Non-pigmented ciliary epithelial cell (primary cell): ENCODE data around the gene NHSL2.

Experiments used
- DNase-seq: peaks from one replicate; pipeline ENCODE4 v3.0.0-alpha.2; 2010; ENCODE audit warnings: low read depth

NHSL2 gene

DNA sequence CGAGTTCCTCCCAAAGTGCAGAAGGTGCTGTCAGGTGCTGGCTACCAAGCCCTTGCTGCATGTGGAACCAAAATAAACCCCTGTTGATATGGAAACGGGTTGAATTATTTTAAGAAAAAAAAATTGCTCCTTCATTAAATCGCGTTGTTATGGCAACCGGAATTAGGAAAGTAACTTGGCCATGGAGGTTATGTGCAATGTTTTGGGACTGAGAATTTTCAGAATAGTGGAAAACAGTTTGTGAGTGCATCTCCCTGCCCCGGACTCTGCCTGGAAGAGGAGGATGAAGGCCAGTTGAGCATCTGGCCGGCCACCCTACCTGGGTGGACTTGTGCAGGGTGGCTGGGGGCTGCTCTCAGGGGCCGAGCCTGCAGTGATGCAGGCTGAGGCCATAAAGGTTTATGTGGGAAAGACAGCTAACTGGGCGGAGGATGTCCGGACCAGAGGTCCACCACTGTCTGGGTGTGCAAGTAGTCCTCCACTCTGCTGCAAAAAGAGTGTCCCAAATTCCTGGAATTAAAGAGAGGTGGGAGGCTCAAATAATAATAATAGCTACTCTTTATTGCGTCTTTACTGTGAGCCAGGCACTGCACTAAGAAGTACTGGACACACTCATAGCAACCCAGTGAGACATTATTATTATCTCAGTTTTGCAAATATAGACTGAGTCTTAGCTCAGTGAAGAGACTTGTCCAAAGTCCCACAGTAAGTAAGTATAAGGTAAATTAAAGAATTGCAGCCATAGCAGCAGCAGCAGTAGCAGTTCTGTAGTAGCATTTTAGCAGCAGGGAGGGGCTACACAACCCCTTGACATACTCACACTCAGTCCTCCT lies 200.4 kb downstream of the NHSL2 start:
- no peak for DNase-seq

DNA sequence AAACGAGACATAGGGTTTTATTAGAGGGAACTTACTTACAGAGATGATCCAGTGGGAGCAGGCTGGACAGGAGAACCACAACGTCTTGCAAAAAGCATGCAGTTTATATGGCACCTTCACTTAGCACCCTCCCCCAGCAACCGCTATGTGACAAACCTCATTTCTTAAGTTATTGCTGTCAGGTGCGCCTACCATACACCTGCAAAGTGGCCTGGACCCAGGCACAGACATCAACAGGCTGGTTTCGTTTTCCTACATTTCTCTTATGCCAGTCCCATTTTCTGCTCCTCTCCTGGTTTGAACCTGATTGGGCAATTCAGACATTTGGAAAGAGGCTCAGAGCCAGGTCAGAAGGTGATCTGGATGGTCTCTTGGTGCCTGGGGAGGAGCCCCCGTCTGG lies 202.8 kb downstream of the NHSL2 start:
- no peak for DNase-seq

DNA sequence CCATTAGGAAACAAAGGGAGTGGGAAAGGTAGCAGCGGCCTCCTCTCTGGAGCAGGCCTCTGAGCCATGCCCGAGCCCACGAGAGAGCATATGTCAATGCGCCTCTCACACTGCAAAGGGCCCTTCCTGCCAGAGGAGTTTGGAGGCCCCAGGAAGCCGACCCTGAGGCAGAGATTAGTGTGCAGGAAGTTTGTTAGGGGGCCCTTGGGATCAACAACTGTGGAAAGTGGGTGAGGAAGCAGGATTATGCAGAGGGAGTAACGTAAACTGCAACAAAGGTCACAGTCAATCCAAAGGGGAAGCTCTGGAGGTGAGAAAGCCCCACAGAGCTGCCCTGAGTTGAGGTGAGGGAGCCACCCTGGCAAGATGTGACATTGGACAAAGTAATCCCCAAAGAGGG lies 203.7 kb downstream of the NHSL2 start:
- no peak for DNase-seq

DNA sequence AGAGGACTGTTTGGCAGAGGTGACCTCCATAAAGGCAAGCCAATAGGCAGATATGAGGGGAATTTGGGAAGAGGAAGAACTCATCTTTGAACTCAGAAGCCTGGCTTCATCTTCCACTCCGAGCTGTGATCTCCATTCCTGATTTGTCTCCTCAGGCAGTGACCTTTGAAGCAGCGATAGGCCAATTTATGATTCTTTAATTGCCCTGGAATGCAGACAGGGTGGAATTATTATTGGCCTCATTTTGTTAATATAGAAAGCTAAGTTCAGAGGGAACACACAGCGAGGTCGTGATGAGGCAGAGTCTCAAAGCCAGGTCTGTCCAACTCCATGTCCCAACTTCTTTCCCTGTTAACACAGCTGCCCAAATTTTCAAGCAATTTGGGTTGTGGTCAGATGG lies 204.2 kb downstream of the NHSL2 start:
- no peak for DNase-seq

DNA sequence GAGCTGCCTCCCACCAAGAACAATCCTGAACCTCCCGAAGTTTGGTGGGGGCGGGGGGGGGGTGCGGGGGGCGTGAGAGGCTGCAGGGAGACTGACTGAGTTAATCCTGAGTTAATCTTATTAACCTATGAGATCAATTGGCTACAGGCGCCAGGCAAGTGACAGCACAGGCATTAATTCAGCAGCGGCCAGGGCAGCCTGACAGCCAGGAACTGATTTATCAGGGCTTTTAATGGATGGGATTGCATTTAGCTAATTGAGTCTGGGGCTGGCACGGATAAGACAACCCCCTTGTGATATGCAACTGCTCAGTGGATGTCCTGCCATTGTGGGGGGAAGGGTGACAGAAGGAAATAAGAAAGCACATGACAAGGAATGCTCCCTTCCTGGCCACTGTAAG lies 204.7 kb downstream of the NHSL2 start:
- DNase-seq = no peak

DNA sequence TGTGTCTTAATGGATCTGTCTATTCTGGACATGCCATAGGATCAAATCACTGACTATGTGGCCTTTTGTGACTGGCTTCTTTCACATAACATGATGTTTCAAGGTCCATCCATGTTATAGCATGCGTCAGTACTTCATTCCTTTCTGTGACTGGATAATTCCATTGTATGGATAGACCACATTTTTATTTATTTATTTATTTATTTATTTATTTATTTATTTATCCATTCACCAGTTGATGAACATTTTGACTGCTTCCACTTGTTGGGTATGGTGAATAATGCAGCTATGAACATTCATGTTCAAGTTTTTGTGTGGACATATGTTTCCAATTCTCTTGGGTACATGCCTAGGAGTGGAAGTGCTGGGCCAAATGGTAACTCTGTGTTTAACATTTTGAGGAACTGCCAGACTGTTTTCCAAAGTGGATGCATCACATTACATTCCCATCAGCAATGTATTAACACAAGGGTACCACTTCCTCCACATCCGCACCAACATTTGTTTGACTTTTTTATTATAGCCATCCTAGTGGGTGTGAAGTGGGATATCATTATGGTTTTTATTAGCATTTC lies 207.1 kb downstream of the NHSL2 start:
- DNase-seq = no peak

DNA sequence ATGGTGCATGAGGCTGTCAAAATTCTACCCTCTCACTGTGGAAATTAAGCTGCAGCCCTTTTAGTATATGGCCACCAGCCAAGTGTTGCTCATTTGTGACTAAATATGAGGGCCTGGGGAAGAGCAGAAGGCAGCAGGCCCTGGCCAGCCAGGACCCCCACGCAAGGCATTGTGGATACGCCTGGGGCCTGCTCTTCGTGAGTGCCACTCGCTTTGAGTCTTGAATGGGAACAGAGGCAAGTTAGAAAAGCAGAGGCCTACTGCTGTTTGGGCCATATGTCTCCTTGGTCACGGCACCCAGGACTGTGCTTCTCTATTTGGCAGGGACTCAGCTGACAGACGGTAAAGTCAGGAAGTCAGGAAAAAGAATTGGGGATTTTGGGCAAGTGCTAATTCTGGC lies 210.2 kb downstream of the NHSL2 start:
- no peak for DNase-seq

DNA sequence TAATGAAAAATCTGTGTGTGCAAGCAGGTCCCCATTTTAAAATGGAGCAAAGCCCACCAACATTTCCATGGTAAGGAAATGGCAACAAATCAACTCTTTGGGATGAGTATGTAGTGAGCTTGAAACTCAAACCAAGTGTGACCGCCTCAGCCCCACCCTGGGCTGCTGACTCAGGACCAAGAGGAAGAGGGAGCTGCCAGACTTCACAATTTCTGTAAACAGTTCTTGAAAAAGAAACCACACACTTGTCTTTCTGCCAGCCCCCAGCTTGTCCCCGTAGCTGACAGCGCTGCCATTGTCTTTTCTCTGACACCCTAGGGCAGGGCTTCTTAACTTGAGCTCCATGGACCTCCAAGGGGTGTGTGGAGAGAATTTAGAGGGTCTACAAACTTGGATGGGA lies 210.7 kb downstream of the NHSL2 start:
- DNase-seq = no peak

DNA sequence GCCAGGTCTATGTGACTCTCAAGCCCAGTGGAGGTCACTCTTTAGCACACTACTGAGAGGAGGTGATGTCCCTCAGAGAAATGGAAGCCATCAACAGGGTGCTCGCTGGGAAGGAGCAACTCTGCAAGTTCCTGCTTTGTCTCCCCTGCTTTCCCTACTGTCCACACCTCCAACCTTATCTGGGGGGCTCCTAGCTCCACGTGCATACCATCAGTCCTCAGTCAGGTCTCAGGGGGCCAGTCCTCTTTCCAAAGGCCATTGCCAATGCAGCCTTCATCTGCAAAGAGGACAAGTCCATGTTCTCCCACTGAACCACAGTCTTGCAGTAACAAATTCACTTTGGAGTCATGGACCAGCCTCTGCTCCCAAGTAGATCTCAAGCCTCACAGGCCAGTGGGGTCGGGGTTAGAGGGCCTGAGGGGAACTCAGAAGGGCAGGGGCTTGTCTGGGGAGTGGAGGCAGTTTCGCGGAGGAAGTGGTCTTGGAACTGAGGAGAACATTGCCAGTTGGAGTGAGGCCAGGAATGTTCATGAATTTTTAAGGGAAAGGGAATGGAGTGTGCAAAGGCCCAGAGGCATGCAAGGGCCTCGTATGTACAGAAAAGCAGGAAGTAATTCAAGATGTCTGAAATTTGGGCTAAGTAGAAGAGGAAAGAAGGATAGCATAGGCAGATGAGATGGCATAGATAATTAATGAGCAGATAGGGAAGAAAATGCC lies 212.1 kb downstream of the NHSL2 start:
- DNase-seq = no peak

DNA sequence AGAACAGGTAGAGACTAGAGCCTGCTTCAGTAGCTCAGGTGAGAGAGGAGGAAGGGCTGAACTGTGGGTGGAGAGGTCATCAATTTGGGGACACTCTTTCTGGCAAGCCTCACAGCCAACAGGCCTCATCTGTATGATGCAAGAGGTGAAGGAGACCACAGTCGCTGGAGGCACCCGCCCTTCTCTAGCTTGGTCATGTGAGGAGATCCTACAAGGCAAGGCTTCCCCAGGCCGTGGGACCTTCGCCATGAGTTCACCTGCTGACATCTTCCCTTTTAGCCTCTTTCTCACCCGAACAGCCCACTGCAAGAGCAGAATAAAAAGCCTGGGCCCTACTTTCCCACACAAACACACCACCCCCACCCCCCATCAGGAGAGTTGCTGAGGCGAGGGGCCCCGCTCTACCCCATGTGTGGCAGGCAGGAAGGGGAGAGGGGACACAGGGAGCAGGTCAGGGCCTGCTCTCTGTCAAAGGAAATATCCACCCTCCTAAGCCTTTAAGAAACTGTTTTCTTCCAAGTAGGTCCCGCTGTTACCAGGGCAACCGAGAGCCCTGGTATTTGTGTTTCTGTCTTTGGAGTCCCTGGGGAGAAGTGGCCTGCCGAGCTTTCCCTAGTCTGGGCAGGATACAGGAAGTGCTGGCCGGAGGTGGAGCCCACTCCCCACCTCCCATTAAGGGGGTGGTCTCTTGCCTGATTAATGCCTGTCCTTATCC lies 213.0 kb downstream of the NHSL2 start:
- no peak for DNase-seq

DNA sequence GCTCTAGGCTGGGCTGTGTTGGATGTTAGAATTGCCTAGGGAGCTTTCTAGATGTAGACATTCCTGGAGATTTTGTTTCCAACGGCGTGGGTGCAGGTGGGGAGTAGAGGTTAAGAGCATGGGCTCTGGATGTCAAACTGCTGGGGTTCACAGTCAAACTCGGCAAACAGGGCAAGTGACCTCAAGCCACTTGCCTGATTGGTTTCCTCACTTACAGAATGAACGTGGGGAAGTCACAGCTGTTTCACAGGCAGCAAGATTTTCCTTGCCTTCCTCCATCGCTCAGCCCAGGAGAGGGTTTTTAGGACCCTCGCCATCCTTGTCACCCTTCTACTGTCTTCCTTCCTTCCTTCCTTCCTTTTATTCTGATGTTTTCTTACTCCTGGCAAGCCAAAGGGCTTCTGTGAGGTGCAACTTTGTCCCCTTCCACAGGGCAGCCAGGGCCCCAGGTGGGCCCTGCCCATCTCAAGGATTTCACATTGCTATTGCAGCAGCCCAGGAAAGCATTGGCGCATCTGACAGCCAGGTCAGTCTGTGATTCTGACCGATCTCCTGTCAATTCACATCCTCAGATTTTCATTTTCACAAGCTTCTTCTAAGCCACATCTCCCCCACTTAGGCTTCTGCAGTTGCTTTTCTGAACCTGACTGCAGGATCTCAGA lies 214.0 kb downstream of the NHSL2 start:
- no peak for DNase-seq

DNA sequence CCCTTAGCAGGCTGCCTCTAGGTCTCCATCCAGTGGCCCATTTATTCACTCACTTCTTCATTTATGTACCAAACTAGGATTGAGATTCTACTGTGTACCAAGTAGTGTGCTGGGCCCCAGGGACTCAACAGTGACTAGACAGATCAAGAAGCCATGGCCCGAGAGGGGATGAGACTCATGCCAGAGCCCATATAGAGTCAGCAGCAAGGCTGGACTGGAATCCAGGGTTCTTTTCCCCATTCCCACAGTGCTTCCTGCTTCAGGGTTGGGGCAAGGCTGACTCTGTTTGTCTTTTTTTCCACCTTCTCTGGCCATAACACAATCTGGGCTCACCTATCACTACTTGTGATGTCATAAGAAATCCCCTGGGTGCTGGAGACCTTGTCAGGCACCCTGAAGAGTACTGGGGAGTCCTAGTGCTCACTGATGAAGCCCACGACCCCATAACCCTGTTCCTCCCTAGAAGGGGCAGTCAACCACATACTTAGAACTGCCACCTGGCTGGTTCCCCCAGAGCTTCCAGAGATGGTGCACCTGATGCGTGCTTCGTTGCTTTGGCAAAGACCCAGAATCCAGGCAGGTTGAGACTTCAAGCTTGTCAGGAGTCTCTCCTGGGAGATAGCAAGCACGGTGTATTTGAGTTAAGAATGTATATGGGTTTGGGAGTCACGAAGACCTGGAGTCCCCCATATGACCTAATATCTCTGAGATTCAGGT lies 214.8 kb downstream of the NHSL2 start:
- DNase-seq = no peak

DNA sequence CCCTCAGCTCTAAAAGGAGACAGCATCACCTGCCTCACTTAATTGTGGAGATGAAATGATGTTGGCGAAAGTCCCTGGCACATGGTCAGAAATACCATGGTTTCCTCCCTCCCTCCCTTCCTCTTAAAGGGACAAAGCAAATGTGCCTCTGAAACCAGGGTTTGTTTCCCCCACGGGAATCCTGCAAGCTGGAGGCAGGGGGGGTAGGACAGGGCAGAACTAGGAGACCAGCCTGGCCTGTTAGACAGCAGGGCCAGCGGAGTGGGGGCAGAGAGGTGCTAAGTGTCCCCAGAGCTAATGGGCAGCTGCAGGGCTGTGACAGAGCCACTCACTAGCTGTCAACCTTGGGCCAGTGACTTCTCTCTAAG lies 215.4 kb downstream of the NHSL2 start:
- DNase-seq = no peak

DNA sequence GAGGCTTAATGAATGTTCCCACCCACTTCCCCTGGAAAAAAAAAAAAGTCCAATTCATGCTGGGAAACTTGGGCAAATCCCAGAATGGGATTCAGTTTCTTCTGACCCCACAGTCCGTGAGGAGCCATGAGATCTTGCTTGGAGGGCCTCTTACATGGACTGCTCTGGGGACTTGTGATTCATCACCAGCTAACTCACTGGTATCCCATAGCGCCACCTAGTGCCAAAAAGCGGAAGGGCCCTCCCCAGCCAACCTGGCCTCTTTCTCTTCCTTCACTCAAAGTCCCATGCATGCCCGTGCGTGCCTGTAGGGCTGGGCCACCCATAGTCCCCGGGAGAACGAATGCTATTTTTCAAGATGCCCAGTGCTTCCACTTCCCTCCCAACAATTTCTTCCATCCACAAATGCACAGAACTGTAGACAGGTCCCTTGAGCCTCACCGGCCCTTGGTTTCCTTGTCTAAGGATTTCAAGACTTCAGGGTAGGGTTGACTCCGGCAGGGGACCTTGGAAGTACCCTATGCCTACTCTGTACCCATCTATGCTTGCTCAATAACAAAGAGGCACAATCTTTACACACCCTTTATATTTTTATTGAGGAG lies 216.0 kb downstream of the NHSL2 start:
- no peak for DNase-seq

DNA sequence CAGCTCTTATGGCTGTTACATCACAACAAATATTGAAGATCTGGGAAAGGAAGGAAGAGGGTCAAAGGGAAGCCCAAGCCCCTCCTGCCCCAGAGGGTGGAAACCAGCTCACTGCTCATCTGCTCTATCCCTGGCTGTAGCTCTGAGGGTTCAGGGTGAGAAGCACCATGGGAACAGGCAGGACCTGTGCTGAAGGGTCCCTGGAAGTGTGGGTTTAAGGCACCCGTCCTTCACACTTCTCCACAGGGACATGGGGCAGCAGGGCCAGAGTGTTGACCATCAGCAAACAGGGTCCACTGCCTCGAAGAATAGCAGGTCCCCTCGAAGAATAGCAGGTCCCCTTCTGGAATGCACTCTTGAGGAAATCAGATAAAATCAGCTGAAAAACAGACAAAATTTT lies 216.7 kb downstream of the NHSL2 start:
- no peak for DNase-seq

DNA sequence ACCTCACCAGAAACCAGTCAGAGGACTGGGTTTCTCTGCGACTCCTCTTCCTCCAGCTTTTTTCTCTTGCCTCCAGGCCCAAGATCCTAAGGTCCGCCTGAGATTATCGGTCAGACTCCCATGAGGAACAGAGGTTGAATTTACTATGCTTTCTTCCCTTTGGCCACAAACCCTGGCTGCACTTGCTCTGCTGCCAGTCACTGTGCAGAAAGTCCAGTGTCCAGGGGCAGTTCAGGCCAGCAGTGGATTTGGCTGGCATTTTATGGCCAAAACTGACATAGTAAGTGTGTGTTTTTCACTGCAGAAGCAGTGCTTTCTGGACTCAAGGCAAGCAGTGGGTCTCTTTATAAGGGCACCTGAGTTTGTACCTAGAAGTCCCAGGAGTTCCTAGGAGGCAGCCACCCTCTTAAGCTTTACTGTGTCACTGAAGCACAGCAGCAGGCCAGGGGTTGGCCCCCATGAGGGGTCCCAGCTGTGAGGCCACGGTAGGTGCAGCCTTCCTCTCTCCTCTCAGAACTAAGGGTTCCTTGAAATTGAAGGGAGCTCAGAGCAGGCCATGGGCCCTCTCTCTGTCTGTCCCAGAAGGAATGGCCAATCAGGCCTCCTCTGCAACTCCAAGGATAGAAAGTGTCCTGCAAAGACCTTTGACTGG lies 217.7 kb downstream of the NHSL2 start:
- DNase-seq = no peak

DNA sequence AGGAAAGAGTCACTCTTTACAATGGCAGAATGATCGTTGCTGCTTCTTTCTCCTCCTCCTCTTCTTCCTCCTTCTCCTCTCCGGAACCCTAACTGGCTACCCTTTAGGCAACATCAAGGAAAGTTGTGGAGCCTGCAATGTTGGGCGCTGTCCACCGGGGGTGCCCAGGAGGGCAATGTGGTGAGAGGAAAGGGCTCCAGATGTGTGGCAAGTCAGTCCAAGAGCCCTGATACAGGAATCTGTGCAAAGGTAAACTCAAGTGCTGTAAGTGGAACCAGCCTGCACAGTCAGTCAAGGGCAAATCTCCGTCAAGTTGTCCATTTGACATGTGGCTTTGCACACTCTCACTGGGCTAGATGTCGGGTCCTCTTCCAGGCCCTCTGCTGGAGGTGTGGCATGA lies 218.2 kb downstream of the NHSL2 start:
- DNase-seq = no peak

DNA sequence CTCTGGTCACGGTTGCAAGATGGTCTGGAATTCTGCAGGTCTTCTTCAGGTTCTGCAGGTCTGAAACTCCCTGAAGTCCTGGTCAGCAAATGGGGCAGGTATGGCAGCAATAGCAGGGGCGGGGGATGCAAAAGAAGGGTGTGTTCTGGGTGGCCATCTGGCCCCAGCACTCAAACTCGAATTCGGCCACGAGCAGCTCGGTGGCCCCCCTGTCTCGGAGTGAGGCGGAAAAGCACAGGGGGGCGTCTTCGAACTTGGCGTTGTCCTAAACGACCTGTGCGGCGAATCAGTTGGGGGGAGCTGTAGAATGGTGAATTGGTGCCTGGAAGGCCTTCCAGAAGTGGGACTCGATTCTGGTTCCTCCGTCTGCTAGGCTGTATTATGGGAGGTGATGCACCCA lies 219.0 kb downstream of the NHSL2 start:
- DNase-seq = no peak

DNA sequence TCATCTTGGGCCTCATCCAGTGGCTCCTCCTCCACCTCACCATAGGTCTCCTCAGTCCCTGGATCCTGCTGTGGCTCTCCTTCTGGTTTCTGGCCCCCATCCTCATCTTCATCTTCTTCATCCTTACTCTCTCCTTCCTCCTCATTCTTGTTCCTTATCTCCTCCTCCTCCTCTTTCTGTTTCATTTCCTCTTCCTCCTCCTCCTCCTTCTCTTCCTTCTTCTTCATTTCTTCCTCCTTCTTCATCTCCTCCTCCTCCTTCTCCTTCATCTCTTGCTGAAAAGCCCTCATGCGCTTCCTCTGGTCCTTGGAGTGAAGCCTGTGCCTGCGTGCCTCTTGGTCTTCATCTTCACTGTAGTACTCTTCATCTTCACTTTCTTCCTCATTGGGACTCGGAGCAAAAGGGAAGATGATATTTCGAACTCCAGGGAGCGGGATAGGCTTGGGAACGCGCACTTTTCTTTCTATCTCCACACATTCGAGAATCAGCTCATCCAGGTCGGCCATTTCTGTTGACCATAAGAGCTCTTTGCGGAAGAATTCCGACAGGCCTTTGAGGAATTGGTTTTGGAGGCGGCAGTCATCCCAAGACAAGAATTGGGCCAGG lies 219.6 kb downstream of the NHSL2 start:
- DNase-seq = no peak

DNA sequence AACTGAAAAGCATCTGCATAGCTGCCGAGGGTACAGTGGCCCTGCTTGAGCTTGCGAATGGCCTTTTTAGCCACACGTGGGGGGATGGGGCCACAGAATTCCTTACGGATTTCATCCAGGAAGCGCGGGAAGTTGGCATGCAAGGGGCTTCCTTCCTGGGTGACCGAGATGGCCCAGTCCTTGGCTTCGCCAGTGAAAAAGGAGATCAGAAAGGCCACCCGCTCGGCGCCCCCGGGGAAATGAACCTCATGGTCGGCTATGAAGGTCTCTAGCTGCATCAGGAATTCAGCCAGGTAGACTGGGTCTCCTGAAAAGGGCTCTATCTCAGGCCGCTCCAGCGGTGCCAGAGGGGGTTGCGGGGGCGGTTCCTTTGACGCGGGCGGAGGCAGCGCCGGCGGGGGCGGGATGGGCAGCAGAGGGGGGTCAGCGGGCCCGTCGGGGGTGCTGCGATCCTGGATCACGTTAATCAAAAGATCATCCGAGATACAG lies 220.2 kb downstream of the NHSL2 start:
- DNase-seq = no peak
